AML-193 (cell line): ENCODE results near the gene ABL1.

Source experiments
- DNase-seq, 2 experiments: peaks; one replicate each; lab custom pipeline; 2025; lab: John Stamatoyannopoulos, UW

The ABL1 gene

GRCh38 chr9:130918101-130918825, 83.2 kb downstream of the ABL1 start:
- DNase-seq, result no peak

GRCh38 chr9:130918826-130919558, 83.9 kb downstream of the ABL1 start:
- no peak for DNase-seq

- DNase-seq, result no peak
Observed at GRCh38 chr9:130919559-130920145, 84.6 kb downstream of the ABL1 start.

GRCh38 chr9:130920233-130920632, 85.2 kb downstream of the ABL1 start:
- no peak for DNase-seq

GRCh38 chr9:130920762-130921299, 85.8 kb downstream of the ABL1 start:
- no peak for DNase-seq

GRCh38 chr9:130921300-130921988, 86.4 kb downstream of the ABL1 start:
- DNase-seq, result no peak

- DNase-seq, result no peak
Observed at GRCh38 chr9:130921989-130922892, 87.2 kb downstream of the ABL1 start.

GRCh38 chr9:130922893-130923610, 88.0 kb downstream of the ABL1 start:
- DNase-seq, result no peak

- no peak for DNase-seq
Observed at GRCh38 chr9:130923611-130924447, 88.8 kb downstream of the ABL1 start.

- no peak for DNase-seq
Observed at GRCh38 chr9:130924448-130924788, 89.4 kb downstream of the ABL1 start.

GRCh38 chr9:130925050-130925678, 90.1 kb downstream of the ABL1 start:
- DNase-seq, result no peak

GRCh38 chr9:130927338-130927737, 92.3 kb downstream of the ABL1 start:
- DNase-seq, result no peak

GRCh38 chr9:130927995-130928900, 93.2 kb downstream of the ABL1 start:
- no peak for DNase-seq

- no peak for DNase-seq
Observed at GRCh38 chr9:130929571-130930038, 94.6 kb downstream of the ABL1 start.

GRCh38 chr9:130930132-130930803, 95.2 kb downstream of the ABL1 start:
- DNase-seq, result no peak

GRCh38 chr9:130930804-130931349, 95.8 kb downstream of the ABL1 start:
- no peak for DNase-seq
